Small intestine (tissue), 7 donors: ENCODE results near the gene DNAJB13. TPM values are rescaled to one million over a fixed set of nuclear protein-coding genes. Genes with fewer than 3 reads are reported as not detected.

ENCODE experiments used
- DNase-seq, 2 donors: peaks; one replicate each; pipeline versions ENCODE4 v3.0.0 to v3.0.0-alpha.2; 2013
- FAIRE-seq: peaks from 2 replicates; lab custom pipeline; 2012; peaks lifted over from hg19 to GRCh38; lab: Jason Lieb, UNC
- H3K27ac ChIP-seq, 3 donors: one replicate each; pipeline ENCODE4 v1.5.1; 2013; ENCODE audit warnings: low read length in 2 of 3, mild to moderate bottlenecking in 2 of 3, control low read depth in 1 of 3, inconsistent platforms in 1 of 3, low read depth in 1 of 3, moderate library complexity in 1 of 3
- H3K27me3 ChIP-seq, 3 donors: one replicate each; pipeline ENCODE4 v1.6.1; 2013; ENCODE audit warnings: low read length in 3 of 3, inconsistent platforms in 1 of 3; ENCODE audit not compliant: control insufficient read depth in 3 of 3, insufficient read depth in 3 of 3
- H3K36me3 ChIP-seq, 3 donors: one replicate each; pipeline ENCODE4 v1.6.1; 2013; ENCODE audit warnings: low read length in 3 of 3, inconsistent platforms in 1 of 3, low read depth in 1 of 3, mild to moderate bottlenecking in 1 of 3, moderate library complexity in 1 of 3; ENCODE audit not compliant: control insufficient read depth in 3 of 3, insufficient read depth in 2 of 3
- H3K4me1 ChIP-seq, 3 donors: one replicate each; pipeline ENCODE4 v1.6.1; 2013; ENCODE audit warnings: low read length in 2 of 3, inconsistent platforms in 1 of 3, low read depth in 1 of 3, mild to moderate bottlenecking in 1 of 3, moderate library complexity in 1 of 3; ENCODE audit not compliant: control insufficient read depth in 3 of 3, insufficient read depth in 2 of 3
- H3K4me3 ChIP-seq, 3 donors: one replicate each; pipeline ENCODE4 v1.5.1; 2013; ENCODE audit warnings: low read length in 3 of 3, control low read depth in 1 of 3, inconsistent platforms in 1 of 3, low read depth in 1 of 3, mild to moderate bottlenecking in 1 of 3, moderate library complexity in 1 of 3
- H3K9me3 ChIP-seq, 2 donors: one replicate each; pipeline ENCODE4 v1.6.1; 2013; ENCODE audit warnings: low read depth in 1 of 2, low read length in 1 of 2; ENCODE audit not compliant: control insufficient read depth in 2 of 2, insufficient read depth in 1 of 2
- whole genome bisulfite sequencing, 3 donors: extraction: QIAGEN DNeasy Blood & Tissue Kit; methylation state at CpG; one replicate each; pipeline ENCODE4 v1.1.7; 2013; 5-methylcytosine and 5-hydroxymethylcytosine counted together
- polyA plus RNA-seq, 4 donors: library from polyadenylated mRNA; stranded (reverse) in 3 of 4; unstranded in 1 of 4; fragments of 200-250 nt in 3 of 4; fragments of 120-200 nt in 1 of 4; gene quantifications; one replicate each; pipeline versions ENCODE4 v1.2.1 to v1.2.3, GENCODE V29; 2013
- donor health status: healthy with polysubstance abuse.
- donor health status: control.
- donor health status: control.
- donor health status: Bipolar disorder and iron deficiency.
- donor health status: healthy.

Gene DNAJB13
- polyA plus RNA-seq, 4 donors, result 0.03 to 4.5 (median 0.33) TPM

DNA sequence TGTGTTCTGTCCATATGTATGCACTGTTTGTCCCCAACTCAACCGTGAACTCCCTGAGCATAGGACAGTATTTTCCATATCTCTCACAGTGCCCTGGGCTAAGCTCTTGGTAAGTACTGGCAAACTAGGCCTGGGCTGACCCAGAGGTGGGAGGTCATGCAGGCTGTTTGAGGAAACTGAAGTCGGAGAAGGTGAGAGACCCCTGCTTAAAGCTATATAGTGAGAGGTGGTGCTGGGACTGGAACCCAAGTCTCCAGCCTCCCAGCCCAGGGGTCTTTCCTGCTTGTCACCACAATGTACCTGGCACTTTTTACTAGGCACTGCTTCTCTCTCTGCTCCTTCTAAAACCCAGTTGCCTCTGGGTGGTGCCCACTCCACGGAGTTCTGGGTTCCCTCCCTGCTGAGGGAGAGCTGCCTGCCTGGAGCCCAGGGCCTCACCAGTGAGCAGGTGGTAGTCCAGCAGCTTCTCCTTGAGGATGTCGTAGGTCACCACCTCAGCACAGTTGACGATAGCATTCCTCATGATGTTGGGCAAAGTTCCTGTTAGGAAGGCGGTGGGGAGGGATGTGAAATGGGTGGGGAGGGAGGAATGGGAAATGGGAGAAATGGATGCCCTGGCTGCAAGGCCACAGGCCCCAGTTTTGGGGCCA lies 53.3 kb downstream of the DNAJB13 start:
- Histone ChIP-seq H3K4me3 (no peak overlapping the region), H3K27me3 (no peaks in the 10 kb centered on the region), H3K9me3 (no peaks in the 10 kb centered on the region), H3K4me1 (peaks cover 0 to 20% (median 17%) of the 10 kb centered on the region in 3 donors), H3K27ac (no peak overlapping the region), H3K36me3 (peaks cover 0 to 36% (median 3%) of the 10 kb centered on the region in 3 donors)
- DNase-seq (no peak), FAIRE-seq (no peak)
- WGBS, 3 donors, result 72 to 76% (median 73%) methylated on average over 6 of the region's 6 CpGs

DNA sequence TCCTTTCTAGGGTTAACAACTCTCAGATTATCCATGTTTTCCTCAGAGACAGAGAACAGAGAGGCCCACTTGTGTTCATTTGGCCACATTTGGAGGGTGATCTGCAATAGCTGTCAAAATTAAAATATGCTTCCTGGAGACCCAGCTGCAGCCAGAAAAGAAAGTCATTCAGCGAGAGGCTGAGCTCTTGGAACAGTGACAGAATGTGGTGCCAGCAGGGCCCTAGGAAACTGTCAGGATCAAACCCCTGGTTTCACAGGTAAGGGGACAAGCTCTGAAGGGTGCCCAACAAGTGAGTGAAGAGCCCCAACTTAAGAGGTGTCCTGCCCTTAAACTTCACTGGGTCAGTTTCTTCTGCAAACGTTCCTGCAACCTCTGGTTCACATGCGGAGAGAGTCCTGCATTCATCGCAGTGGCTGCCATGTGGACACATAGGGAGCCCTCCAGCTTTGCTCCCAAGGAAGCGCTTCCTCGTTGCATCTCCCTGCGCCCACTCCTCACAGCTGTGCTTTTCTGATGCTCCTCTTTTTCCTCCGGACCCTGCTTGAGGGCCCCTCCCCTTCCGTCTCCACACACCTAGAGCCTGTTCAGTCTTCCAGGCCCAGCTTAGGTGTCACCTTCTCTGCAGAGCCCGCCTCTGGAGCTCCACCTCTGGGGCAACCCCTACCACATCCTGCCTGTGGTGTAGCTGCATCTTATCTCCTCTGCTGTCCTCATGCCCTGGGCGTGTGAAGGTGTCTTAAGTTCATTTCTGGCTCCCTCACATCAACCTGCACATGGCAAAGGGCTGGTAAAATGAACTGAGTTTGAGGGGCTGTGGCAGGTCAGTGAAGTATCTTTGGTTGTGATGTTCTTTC lies 54.2 kb downstream of the DNAJB13 start:
- DNase-seq, result peak; percentile 79 to 86
- Histone ChIP-seq H3K4me3 (no peak overlapping the region), H3K27me3 (no peaks in the 10 kb centered on the region), H3K9me3 (no peaks in the 10 kb centered on the region), H3K27ac (peak overlapping the region in 2 of 3 donors; percentile 15 to 34), H3K4me1 (peaks cover 0 to 21% (median 17%) of the 10 kb centered on the region in 3 donors), H3K36me3 (peaks cover 0 to 34% (median 0%) of the 10 kb centered on the region in 3 donors)
- no peak for FAIRE-seq
- 39 to 45% (median 44%) methylated on average over 11 of the region's 11 CpGs for WGBS, 3 donors

DNA sequence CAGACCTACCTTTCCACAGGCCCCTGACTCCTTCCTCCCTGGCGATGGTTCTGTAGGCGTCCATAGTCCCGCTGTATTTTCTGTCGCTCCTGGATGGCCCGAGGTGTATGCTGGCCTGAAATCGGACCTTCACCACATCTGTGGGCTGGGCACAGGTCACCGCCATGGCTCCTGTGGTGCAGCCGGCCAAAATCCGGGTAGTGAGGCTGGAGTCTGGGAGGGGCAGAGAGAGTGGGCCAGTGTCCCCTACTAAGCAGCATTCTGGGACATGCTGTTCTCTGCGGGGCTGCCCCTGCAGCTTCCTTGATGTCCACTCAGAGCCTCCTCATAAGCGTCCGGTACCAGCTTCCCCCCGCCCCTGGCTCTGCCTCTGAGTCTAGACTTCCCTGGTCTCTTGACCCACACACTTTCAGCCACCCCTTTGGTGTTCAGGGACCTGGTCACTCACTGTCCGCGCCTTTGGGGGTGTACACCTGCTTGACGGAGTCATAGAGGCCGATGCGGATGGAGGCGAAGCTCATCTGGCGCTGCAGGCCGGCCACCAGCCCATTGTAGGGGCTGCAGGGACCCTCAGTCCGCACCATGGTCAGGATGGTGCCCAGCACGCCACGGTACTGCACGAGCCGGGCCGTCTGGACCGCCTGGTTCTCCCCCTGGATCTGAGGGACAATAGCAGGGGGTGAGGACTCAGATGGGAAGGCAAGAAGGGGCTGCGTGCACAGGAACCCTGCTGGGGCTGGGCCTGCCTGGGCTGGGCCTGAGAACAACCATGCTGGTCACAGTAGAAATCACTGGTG lies 55.1 kb downstream of the DNAJB13 start:
- FAIRE-seq (no peak), DNase-seq (no peak)
- WGBS, 3 donors, result 93 to 96% (median 96%) methylated on average over 29 of the region's 29 CpGs
- peaks cover 0 to 35% (median 0%) of the 10 kb centered on the region in 3 donors for H3K36me3 ChIP-seq
- no peaks in the 10 kb centered on the region for H3K9me3 ChIP-seq
- H3K4me1 ChIP-seq, result peaks cover 0 to 24% (median 17%) of the 10 kb centered on the region in 3 donors
- peak overlapping the region in 2 of 3 donors; percentile 4 to 15 for H3K27ac ChIP-seq
- H3K4me3 ChIP-seq, result no peak overlapping the region
- H3K27me3 ChIP-seq, result no peaks in the 10 kb centered on the region

DNA sequence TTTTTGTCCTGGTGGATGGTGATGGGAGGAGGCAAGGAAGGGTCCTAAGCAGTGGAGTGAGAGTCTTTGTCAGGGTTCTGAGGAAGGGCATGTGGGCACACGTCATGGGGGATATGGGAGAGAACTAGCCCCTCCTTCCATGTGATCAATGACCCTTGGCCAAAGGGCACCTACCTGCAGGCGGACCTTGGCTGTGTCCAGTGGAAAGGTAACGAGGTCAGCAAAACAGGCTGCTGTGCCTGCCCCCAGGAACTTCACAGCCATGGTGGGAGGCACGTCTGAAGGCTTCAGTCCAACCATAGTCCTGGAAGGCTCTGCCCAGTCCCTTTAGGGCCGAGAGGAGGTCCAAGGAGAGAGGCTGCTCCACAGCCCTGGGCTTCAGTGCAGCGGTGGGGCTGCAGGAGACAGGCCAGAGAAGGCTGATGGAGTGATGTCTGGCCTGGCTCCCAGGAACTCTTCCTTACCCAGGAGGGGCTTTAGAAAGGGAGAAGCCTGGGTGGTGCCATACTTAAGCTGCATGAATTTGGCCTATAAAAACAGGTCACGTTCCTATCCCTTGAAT lies 56.0 kb downstream of the DNAJB13 start:
- H3K27me3 ChIP-seq, result no peaks in the 10 kb centered on the region
- no peak overlapping the region for H3K27ac ChIP-seq
- H3K4me1 ChIP-seq, result peaks cover 0 to 24% (median 17%) of the 10 kb centered on the region in 3 donors
- no peak overlapping the region for H3K4me3 ChIP-seq
- 68 to 78% (median 75%) methylated on average over 7 of the region's 7 CpGs for WGBS, 3 donors
- no peak for DNase-seq
- no peaks in the 10 kb centered on the region for H3K9me3 ChIP-seq
- peaks cover 0 to 39% (median 0%) of the 10 kb centered on the region in 3 donors for H3K36me3 ChIP-seq
- no peak for FAIRE-seq

DNA sequence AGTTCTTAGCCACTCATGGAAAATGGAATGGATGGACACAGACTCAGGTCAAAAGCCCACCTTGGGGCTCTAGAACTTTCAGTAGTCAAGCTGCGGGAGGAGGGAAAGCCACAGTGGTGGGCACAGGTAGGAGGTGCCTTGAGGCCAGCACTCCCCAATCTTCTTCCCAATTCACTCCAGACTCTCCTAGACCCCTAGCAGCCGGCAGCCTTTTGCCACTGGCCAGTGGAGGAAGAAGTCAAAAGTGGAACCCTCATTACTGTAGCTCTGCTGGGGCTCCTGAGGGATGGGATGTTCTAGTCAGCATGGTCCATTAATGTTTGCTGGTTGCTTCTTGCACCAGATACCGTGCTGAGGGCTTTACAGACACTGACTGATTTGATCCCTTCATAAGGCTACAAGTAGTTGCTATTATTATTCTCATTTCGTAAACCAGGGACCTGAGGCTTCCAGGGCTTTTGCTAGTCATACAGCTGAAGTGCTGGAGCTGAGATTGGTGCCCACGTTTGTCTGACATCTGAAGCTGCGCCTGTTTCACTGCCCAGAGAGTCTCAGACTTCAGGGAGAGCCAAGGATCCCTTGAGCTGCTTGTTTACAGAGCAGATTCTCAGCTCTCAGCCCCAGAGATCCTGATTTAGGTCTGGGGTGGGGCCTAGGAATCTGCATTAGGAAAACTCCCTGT lies 57.0 kb downstream of the DNAJB13 start:
- no peak overlapping the region for H3K27ac ChIP-seq
- FAIRE-seq, result no peak

DNA sequence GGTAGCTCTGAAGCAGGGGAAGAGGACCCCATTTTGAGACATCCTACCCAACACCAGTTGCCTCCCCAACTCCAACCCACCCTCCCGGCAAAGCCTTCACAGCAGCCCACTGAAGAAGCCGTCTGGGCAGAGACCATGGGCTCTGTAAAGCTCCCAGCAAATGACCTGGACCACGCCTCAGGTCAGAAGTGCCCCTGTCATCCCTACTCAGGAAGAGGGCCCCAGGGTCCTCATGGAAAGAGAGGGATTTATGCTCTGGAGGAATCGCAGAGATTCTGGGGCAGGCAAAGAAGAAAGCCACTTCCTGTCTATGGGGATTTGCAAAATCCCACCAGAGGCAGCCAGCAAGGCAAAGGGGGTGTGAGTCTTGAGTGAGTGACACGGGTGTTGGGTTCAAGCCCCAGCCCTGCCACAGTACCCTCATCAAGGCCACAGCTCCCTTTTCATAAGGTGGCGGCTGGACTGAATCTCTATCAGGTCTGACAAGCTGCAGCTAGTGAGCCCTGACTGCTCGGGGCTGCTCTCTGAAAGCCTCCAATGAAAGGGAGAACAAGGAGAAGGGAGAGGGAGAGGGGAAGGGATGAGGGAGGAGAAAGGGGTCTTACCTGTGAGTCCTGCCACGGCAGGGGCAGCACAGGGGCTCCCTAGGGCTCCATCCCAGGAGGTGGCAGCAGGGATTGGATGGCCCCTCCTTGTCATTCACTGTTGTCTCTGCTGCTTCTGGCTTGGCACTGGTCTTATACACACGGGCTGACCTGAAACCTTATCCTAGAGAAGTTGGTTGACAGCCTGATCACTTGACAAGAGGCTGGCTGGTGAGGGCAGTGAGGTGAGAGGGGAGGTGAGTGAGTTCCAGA lies 57.8 kb downstream of the DNAJB13 start, which contains the start of gene UCP3:
UCP3 (minus strand) TSS at position 713 of the 857 bp plus-strand sequence. CDS start 2,043 bp downstream, outside the sequence.
- Histone ChIP-seq H3K27me3 (no peaks in the 10 kb centered on the region), H3K36me3 (peaks cover 0 to 45% (median 0%) of the 10 kb centered on the region in 3 donors), H3K4me3 (no peak within 1 kb of the TSS), H3K4me1 (peaks cover 0 to 24% (median 17%) of the 10 kb centered on the region in 3 donors), H3K9me3 (no peaks in the 10 kb centered on the region), H3K27ac (no peak within 1 kb of the TSS)
- 65 to 68% (median 67%) methylated on average over 9 of the region's 9 CpGs for WGBS, 3 donors
- DNase-seq (no peak), FAIRE-seq (no peak)

More for the DNA sequence above, 57.0 kb downstream of the DNAJB13 start:
- peaks cover 0 to 24% (median 17%) of the 10 kb centered on the region in 3 donors for H3K4me1 ChIP-seq
- peaks cover 0 to 40% (median 0%) of the 10 kb centered on the region in 3 donors for H3K36me3 ChIP-seq
- H3K9me3 ChIP-seq, result no peaks in the 10 kb centered on the region
- no peak for DNase-seq
- WGBS, 3 donors, result 82 to 90% (median 90%) methylated on average over 6 of the region's 6 CpGs
- no peak overlapping the region for H3K4me3 ChIP-seq
- H3K27me3 ChIP-seq, result no peaks in the 10 kb centered on the region

DNA sequence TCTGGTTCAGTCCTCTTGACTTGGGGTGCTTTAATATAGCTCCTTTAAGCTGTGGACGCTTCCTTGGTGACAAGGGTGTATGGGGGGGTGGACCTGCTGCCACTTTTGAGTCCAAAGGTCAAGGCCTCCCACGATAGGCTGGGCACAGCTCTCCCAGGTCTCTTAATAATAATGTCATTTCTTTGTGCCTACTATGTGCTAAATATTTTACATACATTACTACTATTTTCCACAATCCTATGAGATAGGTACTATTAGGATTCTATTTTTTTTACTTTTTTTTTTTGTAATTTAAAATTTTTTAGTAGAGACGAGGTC lies 58.4 kb downstream of the DNAJB13 start:
- Histone ChIP-seq H3K4me3 (no peak overlapping the region), H3K27me3 (no peaks in the 10 kb centered on the region), H3K4me1 (peaks cover 0 to 24% (median 16%) of the 10 kb centered on the region in 3 donors), H3K27ac (no peak overlapping the region), H3K36me3 (peaks cover 0 to 48% (median 0%) of the 10 kb centered on the region in 3 donors), H3K9me3 (no peaks in the 10 kb centered on the region)
- 49 to 70% (median 51%) methylated on average over 3 of the region's 3 CpGs for WGBS, 3 donors
- FAIRE-seq (no peak), DNase-seq (peak; percentile 11 to 54)
